HL-60 (cell line): Measurements from ENCODE around the gene ADARB1.

ENCODE experiments used
- DNase-seq, 2 experiments: peaks; one replicate each; pipeline ENCODE4 v3.0.0-alpha.2; 2010 to 2020; ENCODE audit warnings: low read depth in 1 of 2, low spot score in 1 of 2
- H3K27ac ChIP-seq: fragments of 250-450 bp; sonication (Bioruptor Pico); replicated peaks from 2 replicates; pipeline ENCODE4 v1.5.1; 2020; ENCODE audit warnings: mild to moderate bottlenecking, moderate library complexity
- H3K27me3 ChIP-seq: fragments of 250-450 bp; sonication (Bioruptor Pico); 2 replicates; pipeline ENCODE4 v1.5.1; 2021; ENCODE audit warnings: mild to moderate bottlenecking, moderate library complexity; ENCODE audit not compliant: insufficient read depth, poor library complexity, severe bottlenecking
- H3K4me3 ChIP-seq: replicated peaks from 2 replicates; pipeline ENCODE4 v1.5.1; 2011; ENCODE audit warnings: mild to moderate bottlenecking, control low read depth, low read length; ENCODE audit not compliant: insufficient read depth
- GABPA ChIP-seq: IDR thresholded peaks from 2 replicates; pipeline ENCODE4 v1.6.1; 2012; ENCODE audit warnings: low read depth
- POLR2AphosphoS5 ChIP-seq: IDR thresholded peaks from 2 replicates; pipeline ENCODE4 v1.6.1; 2012; ENCODE audit warnings: low read depth
- SPI1 ChIP-seq: IDR thresholded peaks from 2 replicates; pipeline ENCODE4 v1.6.1; 2012; ENCODE audit warnings: low read depth, mild to moderate bottlenecking, borderline replicate concordance
- TF ChIP-seq, protein P1 (sequence below): IDR thresholded peaks from 2 replicates; pipeline ENCODE4 v1.6.1; 2012; ENCODE audit warnings: low read depth; ENCODE audit not compliant: insufficient replicate concordance
- TF ChIP-seq, protein P2 (sequence below): IDR thresholded peaks from one replicate; pipeline ENCODE4 v1.5.1; 2011; ENCODE audit warnings: low read length, control low read depth, inconsistent platforms; ENCODE audit not compliant: insufficient read depth

Gene ADARB1

DNA sequence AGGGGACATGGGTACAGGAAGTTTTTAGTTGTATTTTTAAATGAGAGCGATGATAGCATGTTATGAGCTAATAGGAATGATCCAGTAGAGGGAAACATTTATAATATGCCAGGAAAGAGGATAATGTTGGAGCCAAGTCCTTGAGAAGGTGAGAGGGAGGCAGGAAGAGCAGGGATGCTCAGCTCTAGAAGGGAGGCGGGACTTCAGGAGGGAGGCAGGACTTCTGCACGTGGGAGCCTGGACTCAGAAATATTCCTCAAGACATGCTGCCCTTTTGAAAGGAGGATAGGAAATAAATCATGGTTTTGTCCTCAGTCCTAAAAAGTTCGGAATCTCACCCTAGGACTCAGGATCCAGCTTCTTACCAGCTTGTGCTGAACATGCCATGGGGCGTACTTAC lies 5.9 kb downstream of the ADARB1 start:
- Histone ChIP-seq H3K27ac (no peak overlapping the region), H3K4me3 (no peak overlapping the region), H3K27me3 (peaks cover 9% of the 10 kb centered on the region)
- no peak for TF ChIP-seq SPI1
- TF ChIP-seq, protein P1, sequence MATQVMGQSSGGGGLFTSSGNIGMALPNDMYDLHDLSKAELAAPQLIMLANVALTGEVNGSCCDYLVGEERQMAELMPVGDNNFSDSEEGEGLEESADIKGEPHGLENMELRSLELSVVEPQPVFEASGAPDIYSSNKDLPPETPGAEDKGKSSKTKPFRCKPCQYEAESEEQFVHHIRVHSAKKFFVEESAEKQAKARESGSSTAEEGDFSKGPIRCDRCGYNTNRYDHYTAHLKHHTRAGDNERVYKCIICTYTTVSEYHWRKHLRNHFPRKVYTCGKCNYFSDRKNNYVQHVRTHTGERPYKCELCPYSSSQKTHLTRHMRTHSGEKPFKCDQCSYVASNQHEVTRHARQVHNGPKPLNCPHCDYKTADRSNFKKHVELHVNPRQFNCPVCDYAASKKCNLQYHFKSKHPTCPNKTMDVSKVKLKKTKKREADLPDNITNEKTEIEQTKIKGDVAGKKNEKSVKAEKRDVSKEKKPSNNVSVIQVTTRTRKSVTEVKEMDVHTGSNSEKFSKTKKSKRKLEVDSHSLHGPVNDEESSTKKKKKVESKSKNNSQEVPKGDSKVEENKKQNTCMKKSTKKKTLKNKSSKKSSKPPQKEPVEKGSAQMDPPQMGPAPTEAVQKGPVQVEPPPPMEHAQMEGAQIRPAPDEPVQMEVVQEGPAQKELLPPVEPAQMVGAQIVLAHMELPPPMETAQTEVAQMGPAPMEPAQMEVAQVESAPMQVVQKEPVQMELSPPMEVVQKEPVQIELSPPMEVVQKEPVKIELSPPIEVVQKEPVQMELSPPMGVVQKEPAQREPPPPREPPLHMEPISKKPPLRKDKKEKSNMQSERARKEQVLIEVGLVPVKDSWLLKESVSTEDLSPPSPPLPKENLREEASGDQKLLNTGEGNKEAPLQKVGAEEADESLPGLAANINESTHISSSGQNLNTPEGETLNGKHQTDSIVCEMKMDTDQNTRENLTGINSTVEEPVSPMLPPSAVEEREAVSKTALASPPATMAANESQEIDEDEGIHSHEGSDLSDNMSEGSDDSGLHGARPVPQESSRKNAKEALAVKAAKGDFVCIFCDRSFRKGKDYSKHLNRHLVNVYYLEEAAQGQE = no peak
- TF ChIP-seq GABPA = no peak
- TF ChIP-seq, protein P2, sequence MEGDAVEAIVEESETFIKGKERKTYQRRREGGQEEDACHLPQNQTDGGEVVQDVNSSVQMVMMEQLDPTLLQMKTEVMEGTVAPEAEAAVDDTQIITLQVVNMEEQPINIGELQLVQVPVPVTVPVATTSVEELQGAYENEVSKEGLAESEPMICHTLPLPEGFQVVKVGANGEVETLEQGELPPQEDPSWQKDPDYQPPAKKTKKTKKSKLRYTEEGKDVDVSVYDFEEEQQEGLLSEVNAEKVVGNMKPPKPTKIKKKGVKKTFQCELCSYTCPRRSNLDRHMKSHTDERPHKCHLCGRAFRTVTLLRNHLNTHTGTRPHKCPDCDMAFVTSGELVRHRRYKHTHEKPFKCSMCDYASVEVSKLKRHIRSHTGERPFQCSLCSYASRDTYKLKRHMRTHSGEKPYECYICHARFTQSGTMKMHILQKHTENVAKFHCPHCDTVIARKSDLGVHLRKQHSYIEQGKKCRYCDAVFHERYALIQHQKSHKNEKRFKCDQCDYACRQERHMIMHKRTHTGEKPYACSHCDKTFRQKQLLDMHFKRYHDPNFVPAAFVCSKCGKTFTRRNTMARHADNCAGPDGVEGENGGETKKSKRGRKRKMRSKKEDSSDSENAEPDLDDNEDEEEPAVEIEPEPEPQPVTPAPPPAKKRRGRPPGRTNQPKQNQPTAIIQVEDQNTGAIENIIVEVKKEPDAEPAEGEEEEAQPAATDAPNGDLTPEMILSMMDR = no peak
- no peak for TF ChIP-seq POLR2AphosphoS5
- DNase-seq = no peak

DNA sequence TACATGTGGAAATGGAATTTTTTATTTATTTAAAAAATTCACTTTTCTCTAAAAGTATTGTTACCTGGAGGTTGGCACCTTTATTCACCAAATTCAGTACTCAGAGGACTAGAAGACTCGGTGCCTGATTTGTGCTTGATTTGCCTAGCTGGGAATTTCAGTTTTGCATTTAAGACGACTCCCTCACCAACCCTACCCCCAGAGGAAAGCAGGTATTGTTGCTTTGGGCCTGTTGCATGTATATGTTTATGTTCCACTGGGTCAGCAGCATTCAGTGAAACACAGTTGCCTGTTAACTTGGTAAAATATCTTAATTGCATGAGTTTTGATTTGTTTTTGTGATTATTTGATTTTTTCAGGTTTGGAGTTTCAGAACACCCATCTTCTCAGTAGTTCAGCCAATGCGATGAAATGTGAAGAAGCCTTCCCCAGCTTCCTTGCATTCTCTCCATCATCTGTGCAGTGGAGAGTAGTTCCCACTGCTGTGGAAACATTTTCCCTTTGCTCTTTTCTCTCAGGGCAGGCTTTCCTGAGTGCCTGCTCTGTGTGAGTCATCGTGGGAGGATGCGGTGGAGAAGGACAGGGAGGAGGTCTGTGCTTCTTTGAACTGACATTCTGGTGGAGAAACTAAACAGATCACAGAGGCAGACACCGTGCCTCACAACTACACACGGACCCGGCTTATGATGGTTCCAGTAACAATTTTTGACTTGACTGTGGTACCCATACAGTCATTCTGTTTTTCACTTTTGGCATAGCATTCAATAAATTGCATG lies 6.4 kb downstream of the ADARB1 start:
- DNase-seq = no peak
- Histone ChIP-seq H3K27ac (no peak overlapping the region), H3K4me3 (no peak overlapping the region), H3K27me3 (peaks cover 6% of the 10 kb centered on the region)
- TF ChIP-seq, protein P2 = no peak
- TF ChIP-seq POLR2AphosphoS5 = no peak
- TF ChIP-seq, protein P1 = no peak
- TF ChIP-seq GABPA = no peak
- TF ChIP-seq SPI1 = no peak

DNA sequence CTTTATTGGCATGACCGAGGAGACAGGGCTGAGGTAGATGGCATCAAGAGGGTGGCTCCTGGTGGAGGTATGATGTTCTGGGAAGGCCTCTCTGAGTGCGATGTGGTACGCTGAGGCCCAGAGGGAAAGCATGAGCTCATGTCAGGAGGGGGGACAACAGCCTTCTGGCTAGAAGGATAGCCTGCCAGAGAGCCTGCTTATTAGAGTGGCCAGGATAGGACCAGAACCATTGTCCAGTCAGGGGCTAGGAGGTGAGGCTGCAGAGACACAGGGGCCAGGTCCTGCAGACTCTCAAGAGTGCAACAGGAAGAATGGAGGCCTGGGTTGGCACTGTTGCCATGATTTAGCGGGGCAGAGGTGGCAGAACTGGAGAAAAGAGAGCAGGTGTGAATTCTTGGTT lies 7.3 kb downstream of the ADARB1 start:
- Histone ChIP-seq H3K27me3 (peaks cover 5% of the 10 kb centered on the region), H3K27ac (no peak overlapping the region), H3K4me3 (no peak overlapping the region)
- TF ChIP-seq POLR2AphosphoS5 = no peak
- TF ChIP-seq SPI1 = no peak
- no peak for TF ChIP-seq GABPA
- TF ChIP-seq, protein P1 = no peak
- TF ChIP-seq, protein P2 = no peak
- DNase-seq = no peak
